Esophagus squamous epithelium (tissue), 5 donors: Measurements from ENCODE around the gene CENPW. TPM values are rescaled to one million over a fixed set of nuclear protein-coding genes. Genes with fewer than 3 reads are reported as not detected.

ENCODE experiments used
- DNase-seq: peaks from one replicate; lab custom pipeline; 2025; lab: John Stamatoyannopoulos, UW
- H3K27ac ChIP-seq, 4 donors: fragments of 200-600 bp; sonication (generic); one replicate each; pipeline ENCODE4 v1.5.1; 2016 to 2019; ENCODE audit warnings: mild to moderate bottlenecking in 1 of 4
- H3K27me3 ChIP-seq, 4 donors: fragments of 200-600 bp; sonication (generic); 1 replicate in 3 of 4; 2 replicates in 1 of 4; pipeline versions ENCODE4 v1.5.1 to v1.6.0; 2017 to 2021; ENCODE audit warnings: antibody characterized with exemption in 1 of 4
- H3K36me3 ChIP-seq, 3 donors: fragments of 200-600 bp; sonication (generic); one replicate each; pipeline ENCODE4 v1.5.1; 2016 to 2019
- H3K4me1 ChIP-seq, 3 donors: fragments of 200-600 bp; sonication (generic); one replicate each; pipeline ENCODE4 v1.5.1; 2017 to 2019
- H3K4me3 ChIP-seq, 4 donors: fragments of 200-600 bp; sonication (generic); 1 replicate in 3 of 4; 2 replicates in 1 of 4; pipeline ENCODE4 v1.5.1; 2016 to 2019; ENCODE audit warnings: mild to moderate bottlenecking in 2 of 4, moderate library complexity in 1 of 4
- H3K9me3 ChIP-seq, 3 donors: fragments of 200-600 bp; sonication (generic); one replicate each; pipeline ENCODE4 v1.5.1; 2016 to 2019
- POLR2A ChIP-seq, 4 donors: fragments of 450-650 bp; IDR thresholded peaks; one replicate each; pipeline ENCODE4 v1.6.1; 2017; ENCODE audit warnings: antibody characterized with exemption in 4 of 4, mild to moderate bottlenecking in 4 of 4, moderate library complexity in 3 of 4
- WGBS, 2 donors: methylation state at CpG; one replicate each; pipeline ENCODE4 v1.1.5; 2018; 5-methylcytosine and 5-hydroxymethylcytosine counted together
- intact Hi-C: fragments of 100-400 bp; cut with DNase I; formaldehyde crosslinking; loops from one replicate; pipeline ENCODE4 v1.15.0; 2022
- total RNA-seq, 4 donors: library from RNA; depleted of rRNA; stranded (reverse); fragments of >200 nt; gene quantifications; one replicate each; pipeline ENCODE4 v1.1.0, GENCODE V29; 2016
- TF ChIP-seq, protein P1 (sequence below), 6 experiments: fragments of 450-650 bp in 4 of 6; fragments of 200-600 bp in 2 of 6; sonication (generic) in 2 of 6; IDR thresholded peaks; one replicate each; pipeline ENCODE4 v1.5.1; 2016 to 2019; ENCODE audit warnings: antibody characterized with exemption in 6 of 6, mild to moderate bottlenecking in 4 of 6, moderate library complexity in 4 of 6
- donor health status: DM: yes; HTN: yes; CAD: no.

CENPW gene
- total RNA-seq, 4 donors from 2014 or later, result 2.1 to 22.1 (median 12.1) TPM

GRCh38 chr6:126396131-126396530 lies 56.2 kb downstream of the CENPW start:
- Histone ChIP-seq H3K27me3 (no peaks in the 10 kb centered on the region), H3K27ac (no peak overlapping the region), H3K4me1 (no peaks in the 10 kb centered on the region), H3K9me3 (peaks cover 0 to 4% (median 0%) of the 10 kb centered on the region in 3 donors), H3K36me3 (no peaks in the 10 kb centered on the region), H3K4me3 (no peak overlapping the region)
- intact Hi-C loops, result no loop called here
- TF ChIP-seq, protein P1, sequence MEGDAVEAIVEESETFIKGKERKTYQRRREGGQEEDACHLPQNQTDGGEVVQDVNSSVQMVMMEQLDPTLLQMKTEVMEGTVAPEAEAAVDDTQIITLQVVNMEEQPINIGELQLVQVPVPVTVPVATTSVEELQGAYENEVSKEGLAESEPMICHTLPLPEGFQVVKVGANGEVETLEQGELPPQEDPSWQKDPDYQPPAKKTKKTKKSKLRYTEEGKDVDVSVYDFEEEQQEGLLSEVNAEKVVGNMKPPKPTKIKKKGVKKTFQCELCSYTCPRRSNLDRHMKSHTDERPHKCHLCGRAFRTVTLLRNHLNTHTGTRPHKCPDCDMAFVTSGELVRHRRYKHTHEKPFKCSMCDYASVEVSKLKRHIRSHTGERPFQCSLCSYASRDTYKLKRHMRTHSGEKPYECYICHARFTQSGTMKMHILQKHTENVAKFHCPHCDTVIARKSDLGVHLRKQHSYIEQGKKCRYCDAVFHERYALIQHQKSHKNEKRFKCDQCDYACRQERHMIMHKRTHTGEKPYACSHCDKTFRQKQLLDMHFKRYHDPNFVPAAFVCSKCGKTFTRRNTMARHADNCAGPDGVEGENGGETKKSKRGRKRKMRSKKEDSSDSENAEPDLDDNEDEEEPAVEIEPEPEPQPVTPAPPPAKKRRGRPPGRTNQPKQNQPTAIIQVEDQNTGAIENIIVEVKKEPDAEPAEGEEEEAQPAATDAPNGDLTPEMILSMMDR (IDR thresholded peaks at IDR 0.05), result no peak
- TF ChIP-seq POLR2A (IDR thresholded peaks at IDR 0.05), result no peak
- WGBS, 2 donors, result 83% methylated on average over 1 of the region's 2 CpGs; no CpG with 5 or more reads in 1 of the 2 donors
- no peak for DNase-seq
